Stimulated activated CD4-positive, alpha-beta T cell treated with anti-CD3 and anti-CD28 coated beads, Interleukin-1b, Interleukin-23, amount 100 ng/mL, for 4 hours (primary cell): ENCODE data around the gene HNRNPK.
A peak's percentile ranks its signal among the peaks of the same experiment; 100 is the strongest.
"Not testable (repeated sequence)": the region's sequence is repeated elsewhere in the genome, so short reads cannot be mapped to it uniquely, and the experiment has no call there.

Experiments
- DNase-seq, 2 donors: peaks; one replicate each; pipeline ENCODE4 v3.0.0-alpha.2; 2020; ENCODE audit warnings: low read depth in 2 of 2

The HNRNPK gene

DNA sequence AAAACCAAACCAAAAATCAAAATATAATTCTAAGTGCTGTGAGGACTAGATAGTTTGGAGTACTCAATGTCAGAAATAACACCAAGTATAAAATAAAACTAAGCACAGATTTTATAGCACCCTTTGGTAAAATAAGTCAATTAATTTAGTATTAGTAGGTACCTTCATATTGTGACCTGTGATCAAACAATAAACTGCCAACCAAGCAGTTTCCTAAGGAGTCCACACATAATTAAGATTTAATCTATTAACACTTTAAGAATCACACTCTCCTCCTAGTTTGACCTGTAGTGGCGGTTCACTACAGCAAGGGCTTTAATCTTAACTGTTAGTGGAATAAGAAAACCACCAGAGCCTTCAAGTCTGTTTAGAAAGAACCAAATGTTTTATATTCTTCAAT is 2.8 kb downstream of the HNRNPK start:
- no peak for DNase-seq

DNA sequence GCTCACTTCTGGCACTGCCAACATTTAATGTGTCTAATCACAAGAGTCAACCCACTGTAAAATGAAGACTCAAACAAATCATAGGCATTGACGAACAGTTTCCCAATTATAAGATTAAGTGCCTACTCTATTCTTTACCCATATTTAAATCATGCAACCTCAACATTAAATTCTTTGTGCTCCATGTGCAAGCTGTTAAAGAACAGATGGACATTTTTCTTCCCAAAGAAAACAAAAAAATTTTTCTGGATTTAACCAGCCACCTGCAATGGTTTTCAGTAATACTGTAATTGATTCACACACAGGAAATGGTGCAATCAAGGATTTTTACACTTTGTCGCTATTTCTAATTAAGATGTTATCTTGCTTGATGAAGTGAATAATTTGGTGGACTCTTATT is 3.6 kb downstream of the HNRNPK start:
- no peak for DNase-seq

DNA sequence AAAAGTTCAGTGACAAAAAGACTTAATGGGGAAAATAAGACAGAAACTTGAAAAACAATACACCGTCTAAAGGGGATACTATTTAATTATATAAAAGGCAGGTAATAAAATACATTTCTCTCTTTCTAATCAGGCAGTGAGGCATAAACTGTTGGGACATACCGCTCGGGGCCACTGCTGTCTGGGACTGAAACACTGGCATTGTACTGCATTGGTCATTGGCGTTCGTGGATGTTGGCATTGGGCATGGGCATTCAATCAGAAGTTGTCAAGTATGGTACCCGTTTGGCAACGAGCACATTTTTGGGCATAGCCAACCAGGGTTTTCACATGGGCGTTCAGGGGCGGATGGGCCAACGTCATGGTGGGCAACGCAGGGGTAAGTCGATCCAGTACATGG is 4.7 kb downstream of the HNRNPK start:
- no peak for DNase-seq

GRCh38 chr9:83972286-83972685 is 7.7 kb downstream of the HNRNPK start:
- DNase-seq, result no peak

- DNase-seq, result no peak
Observed at GRCh38 chr9:83971485-83971884, 8.5 kb downstream of the HNRNPK start.

DNA sequence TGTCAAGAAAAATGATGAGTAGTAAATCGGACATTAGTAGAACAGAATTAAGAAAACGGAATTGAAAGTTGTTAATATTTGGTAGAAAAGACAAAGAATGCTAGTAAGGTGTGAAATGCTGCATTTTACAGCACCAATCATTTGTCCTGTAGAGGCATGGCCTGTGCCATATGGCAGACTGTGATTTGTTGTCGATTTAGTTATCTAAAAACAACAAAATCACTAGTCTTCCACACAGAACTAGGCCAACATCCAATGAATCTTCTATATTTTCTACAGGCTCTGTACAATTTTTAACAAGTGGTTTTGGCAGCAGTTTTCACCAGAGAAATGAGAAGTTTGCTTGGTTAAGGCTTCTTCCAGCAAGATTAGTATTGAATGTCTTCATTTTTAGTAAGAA is 10.4 kb downstream of the HNRNPK start:
- DNase-seq, result no peak

- DNase-seq, result no peak
Observed at GRCh38 chr9:83967073-83967472, 12.9 kb downstream of the HNRNPK start.

DNA sequence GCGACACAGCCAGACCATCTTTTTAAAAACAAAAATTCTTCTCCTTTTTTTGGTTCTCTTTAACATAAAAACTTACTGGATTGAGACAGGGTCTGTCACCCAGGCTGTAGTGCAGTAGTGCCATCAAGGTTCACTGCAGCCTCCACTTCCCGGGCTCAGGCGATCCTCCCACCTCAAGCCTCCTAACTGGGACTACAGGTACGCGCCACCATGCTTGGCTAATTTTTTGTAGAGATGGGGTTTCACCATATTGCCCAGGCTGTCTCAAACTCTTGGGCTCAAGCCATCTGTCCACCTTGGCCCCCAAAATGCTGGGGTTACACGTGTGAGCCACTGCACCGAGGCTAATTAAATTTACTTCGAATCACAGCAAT is 13.8 kb downstream of the HNRNPK start:
- no peak for DNase-seq

DNA sequence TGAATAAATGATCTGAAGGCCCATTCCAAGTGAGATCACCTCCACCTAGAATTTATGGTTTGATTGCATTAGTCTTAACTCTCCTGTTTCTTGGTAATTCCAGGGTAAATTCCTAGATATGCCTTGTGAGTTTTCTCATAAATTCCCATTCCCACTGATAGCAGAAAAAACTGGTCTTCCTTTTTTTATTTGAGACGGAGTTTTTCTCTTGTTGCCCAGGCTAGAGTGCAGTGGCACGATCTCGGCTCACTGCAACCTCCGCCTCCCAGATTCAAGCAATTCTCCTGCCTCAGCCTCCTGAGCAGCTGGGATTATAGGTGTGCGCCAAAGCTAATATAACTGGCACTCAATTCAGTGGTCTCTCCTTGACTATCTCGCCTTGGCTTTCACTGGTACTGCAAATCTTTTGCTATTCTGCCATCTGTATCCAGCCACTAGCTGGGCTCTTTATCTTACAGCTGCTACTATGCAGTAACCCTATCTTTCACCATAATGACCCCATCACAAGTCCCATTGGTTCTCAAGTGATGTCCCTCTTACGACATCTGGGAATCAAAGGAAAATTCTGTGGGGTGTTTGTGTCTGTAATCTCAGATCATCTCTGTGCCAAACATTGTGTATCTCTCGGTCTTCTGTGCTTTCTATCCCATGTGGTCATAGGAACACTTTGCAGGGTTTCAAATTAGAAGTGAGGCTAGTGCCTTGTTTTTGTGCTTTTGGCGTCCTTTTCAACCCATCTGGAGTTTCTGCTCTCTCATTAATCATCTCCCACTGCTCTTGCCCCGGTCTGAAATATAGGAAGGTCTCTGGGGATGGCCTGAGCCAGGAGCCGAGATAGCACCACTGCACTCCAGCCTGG is 14.4 kb downstream of the HNRNPK start:
- DNase-seq, result no peak

DNA sequence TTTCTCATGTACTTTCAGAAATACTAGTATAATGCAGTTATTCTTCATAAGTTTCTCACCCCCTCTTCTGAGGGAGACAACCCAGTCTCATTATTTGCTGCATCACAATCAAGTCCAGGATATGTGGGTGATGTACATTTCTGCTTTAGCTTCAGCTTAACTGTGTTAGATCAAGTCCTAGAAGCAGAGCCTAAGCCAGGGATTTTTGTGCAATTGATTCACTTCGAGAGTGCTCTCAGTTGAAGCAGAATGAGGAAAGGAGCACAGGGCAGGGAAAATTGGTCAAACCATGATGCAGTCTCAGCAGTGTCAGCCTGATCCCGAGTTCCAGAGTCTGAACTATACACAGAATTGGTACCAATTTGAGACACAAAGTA is 15.1 kb downstream of the HNRNPK start:
- DNase-seq, result no peak

GRCh38 chr9:83962165-83962564 is 17.9 kb downstream of the HNRNPK start:
- DNase-seq, result no peak

DNA sequence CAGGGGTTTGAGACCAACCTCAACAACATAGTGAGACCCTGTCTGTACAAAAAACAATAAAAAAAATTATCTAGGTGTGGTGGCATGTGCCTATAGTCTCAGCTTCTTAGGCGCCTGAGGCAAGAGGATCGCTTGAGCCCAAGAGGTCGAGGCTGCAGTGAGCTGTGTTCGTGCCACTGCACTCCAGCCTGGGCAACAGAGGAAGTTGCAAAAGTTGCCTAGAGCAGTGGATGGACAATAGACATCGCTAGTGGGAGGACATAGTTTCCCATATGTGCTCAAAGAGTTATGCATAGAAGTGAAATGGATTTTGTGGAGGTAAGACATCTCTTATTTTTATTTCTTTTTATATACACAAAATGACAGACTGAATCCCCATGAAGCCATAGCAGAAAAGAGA is 19.0 kb downstream of the HNRNPK start:
- no peak for DNase-seq

DNA sequence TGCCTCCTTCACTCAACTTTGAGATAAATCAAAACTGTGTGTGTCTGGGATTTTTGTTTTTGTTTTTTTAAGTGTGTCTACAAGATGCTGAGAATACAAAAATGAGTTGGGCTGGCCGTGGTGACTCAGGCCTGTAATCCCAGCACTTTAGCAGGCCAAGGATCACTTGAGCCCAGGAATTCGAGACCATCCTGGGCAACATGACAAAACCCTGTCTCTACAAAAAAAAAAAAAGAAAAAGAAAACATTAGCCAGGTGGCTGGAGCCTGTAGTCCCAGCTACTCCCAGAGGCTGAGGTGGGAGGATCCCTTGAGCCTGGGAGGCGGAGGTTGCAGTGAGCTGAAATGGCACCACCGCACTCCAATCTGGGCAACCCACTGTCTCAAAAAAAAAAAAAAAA is 21.0 kb downstream of the HNRNPK start:
- DNase-seq, result no peak

DNA sequence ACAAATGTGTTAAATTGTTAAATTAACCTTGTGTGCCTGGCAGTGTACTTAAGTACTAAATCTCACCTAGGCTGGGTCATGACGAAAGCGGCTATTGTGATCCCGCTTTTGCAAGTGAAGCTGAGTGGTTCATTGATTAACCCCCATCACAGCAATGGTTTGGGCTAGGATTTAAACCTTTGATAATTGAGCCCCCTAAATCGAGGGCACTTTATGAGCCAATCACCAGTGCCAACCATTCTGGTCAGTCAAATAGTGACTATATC is 22.8 kb downstream of the HNRNPK start:
- DNase-seq, result no peak

GRCh38 chr9:83956436-83957247 is 23.4 kb downstream of the HNRNPK start:
- peak in 1 of 2 donors; percentile 44 for DNase-seq

DNA sequence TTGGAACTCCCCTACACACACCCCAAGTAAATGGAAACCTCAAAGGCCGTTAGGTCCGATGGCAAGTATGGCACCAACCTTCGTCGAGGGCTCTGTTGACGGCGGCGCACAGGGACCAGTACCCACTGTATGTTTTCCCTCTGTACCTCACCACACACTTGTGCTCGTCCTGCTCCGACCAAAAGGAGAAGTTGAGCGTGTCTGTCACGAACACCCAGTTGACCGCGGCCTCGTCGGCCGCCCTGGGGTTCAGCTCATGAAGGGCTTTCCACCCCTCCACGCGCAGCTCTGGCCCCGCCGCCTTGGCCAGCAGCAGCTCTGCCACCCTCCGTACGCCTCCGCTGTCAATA is 24.0 kb downstream of the HNRNPK start:
- peak in 1 of 2 donors; percentile 26 for DNase-seq

- DNase-seq, result not testable (repeated sequence)
Observed at GRCh38 chr9:83948096-83948495, 31.9 kb downstream of the HNRNPK start.

DNA sequence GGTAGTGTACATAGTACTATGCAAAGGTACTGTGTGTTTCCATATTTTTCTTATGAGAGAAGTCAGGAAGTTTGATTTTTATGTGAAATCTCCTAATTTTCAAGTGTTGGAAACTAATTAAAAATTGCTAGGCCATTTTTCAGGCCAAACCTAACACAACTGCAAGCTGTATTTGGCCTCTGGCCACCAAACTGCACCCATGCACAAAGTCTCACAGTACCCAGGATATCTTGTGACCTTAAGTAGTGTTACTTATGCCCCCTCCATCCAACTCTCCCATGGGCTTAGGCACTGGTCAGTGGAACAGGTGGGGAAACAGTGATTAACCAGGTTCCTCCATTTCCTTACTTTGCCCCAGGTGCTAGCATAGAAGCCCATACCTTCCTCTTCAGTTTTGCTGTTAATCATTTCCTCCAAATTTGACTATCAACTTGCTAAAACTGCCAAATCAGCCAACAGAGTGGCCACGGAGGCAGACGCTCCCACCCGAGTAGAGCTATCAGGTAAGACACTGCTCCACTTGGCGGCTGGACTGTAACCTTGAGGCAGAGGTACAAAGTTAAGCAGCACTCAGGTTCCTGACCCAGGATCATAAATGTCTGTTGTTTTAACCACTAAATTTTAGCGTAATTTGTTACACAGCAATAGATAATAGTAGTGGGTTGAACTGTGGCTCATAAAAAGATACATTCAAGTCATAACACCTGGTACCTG is 39.3 kb downstream of the HNRNPK start:
- DNase-seq, result no peak

GRCh38 chr9:83937861-83938455 is 42.1 kb downstream of the HNRNPK start:
- DNase-seq, result peak in 1 of 2 donors; percentile 25

DNA sequence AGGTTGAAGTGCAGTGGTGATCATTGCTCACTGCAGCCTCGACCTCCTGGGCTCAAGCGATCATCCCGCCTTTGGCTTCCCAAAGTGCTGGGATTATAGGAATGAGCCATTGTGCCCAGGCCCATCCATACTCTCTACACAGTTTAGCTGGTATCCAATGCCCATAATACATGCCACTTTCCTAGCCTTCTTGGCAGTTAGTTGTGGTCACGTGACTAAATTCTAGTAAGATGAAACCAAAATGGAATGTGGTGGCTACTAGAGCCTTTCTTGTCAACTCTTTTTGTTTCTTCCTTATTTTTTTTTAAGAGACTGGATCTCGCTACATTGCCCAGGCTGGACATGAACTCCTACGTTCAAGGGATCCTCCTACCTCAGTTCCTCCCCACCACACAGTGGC is 43.5 kb downstream of the HNRNPK start:
- no peak for DNase-seq

DNA sequence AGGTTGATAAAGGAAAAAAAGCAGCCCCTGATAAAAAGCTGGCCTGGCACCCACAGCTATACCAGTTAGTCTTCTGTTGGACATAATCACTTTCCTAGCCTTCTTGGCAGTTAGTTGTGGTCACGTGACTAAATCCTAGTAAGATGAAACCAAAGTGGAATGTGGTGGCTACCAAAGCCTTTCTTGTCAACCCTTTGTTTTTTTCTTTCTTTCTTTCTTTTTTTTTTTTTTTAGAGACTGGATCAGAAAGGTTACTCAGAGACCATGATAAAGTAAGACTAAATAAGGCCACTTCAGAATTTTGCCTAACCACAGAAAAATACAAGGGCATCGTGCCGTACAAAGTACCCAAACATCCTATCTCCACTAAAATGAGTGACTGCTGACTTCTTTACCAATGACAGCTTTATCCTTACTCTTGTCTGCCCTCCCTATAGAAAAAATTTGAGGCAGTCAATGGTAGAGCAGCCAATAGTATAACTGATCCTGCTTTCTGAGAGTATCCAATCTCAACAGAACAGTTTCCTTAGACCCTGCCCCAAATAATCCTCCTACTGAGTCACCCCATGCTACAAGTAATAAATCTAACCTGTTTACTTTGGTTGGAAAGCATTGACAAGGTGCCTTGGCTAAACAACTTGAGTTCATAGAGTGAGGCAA is 44.6 kb downstream of the HNRNPK start:
- no peak for DNase-seq
